Endothelial cell of umbilical vein (primary cell): ENCODE results near the gene FAM133A. TPM values are rescaled to one million over a fixed set of nuclear protein-coding genes. Genes with fewer than 3 reads are reported as not detected.

Source experiments
- BruUV-seq: library from RNA; stranded (reverse); fragments of 400-500 nt; replicated peaks from 2 replicates; lab custom pipeline; 2021; lab: Mats Ljungman, UMichigan
- CTCF ChIA-PET: fragments of 300-600, 350-600 bp; sonication (Branson Sonifier 250); formaldehyde crosslinking; loops from one replicate; lab custom pipeline; 2021; ENCODE audit warnings: antibody characterized with exemption, inconsistent platforms; lab: Charles Lee
- POLR2A ChIA-PET: fragments of 300-600, 350-600 bp; sonication (Branson Sonifier 250); formaldehyde crosslinking; loops from one replicate; lab custom pipeline; 2021; ENCODE audit warnings: antibody characterized with exemption, inconsistent platforms; lab: Charles Lee
- DNase-seq: peaks from one replicate; pipeline ENCODE4 v3.0.0-alpha.2; 2011; ENCODE audit warnings: low read depth, low spot score
- FAIRE-seq: peaks from 2 replicates; lab custom pipeline; 2011; peaks lifted over from hg19 to GRCh38; lab: Jason Lieb, UNC
- H2AFZ ChIP-seq: 2 replicates; pipeline ENCODE4 v1.6.0; 2012; ENCODE audit warnings: low read depth, low read length, control low read depth, inconsistent platforms
- H3K27ac ChIP-seq: 2 replicates; pipeline ENCODE4 v1.5.1; 2011; ENCODE audit warnings: low read depth, mild to moderate bottlenecking, control low read depth, low read length, moderate library complexity; ENCODE audit not compliant: insufficient read depth
- H3K27me3 ChIP-seq, 2 experiments: 2 replicates each; pipeline versions ENCODE4 v1.6.0 to v1.6.1; 2011; ENCODE audit warnings: low read length in 2 of 2, mixed read lengths in 1 of 2; ENCODE audit not compliant: control insufficient read depth in 2 of 2, insufficient read depth in 2 of 2
- H3K36me3 ChIP-seq, 2 experiments: 2 replicates in 1 of 2; 3 replicates in 1 of 2; pipeline ENCODE4 v1.5.1; 2011; ENCODE audit warnings: low read length in 2 of 2, mild to moderate bottlenecking in 1 of 2, moderate library complexity in 1 of 2; ENCODE audit not compliant: control insufficient read depth in 2 of 2, insufficient read depth in 2 of 2; ENCODE audit errors: extremely low read depth in 1 of 2
- H3K4me1 ChIP-seq: 3 replicates; pipeline ENCODE4 v1.5.1; 2011; ENCODE audit warnings: mild to moderate bottlenecking, low read length; ENCODE audit not compliant: control insufficient read depth, insufficient read depth; ENCODE audit errors: extremely low read depth
- H3K4me2 ChIP-seq: 2 replicates; pipeline ENCODE4 v1.6.1; 2011; ENCODE audit warnings: low read length, control low read depth, mixed read lengths; ENCODE audit not compliant: insufficient read depth
- H3K4me3 ChIP-seq, 3 experiments: fragments of 200-600 bp in 1 of 3; sonication (generic), shearing (Covaris generic) in 1 of 3; replicated peaks in 1 of 3; 2 replicates each; pipeline ENCODE4 v1.5.1; 2011 to 2016; ENCODE audit warnings: control low read depth in 3 of 3, low read length in 3 of 3, mild to moderate bottlenecking in 2 of 3, inconsistent platforms in 1 of 3, low read depth in 1 of 3, moderate library complexity in 1 of 3; ENCODE audit not compliant: insufficient read depth in 1 of 3
- H3K79me2 ChIP-seq: 2 replicates; pipeline ENCODE4 v1.6.0; 2012; ENCODE audit warnings: low read length, inconsistent platforms; ENCODE audit not compliant: control insufficient read depth, insufficient read depth
- H3K9ac ChIP-seq: replicated peaks from 2 replicates; pipeline ENCODE3; 2011; ENCODE audit warnings: low read length, control low read depth; ENCODE audit not compliant: insufficient read depth; ENCODE audit errors: extremely low read depth
- H3K9me1 ChIP-seq: replicated peaks from 3 replicates; pipeline ENCODE4 v1.6.0; 2011; ENCODE audit warnings: mild to moderate bottlenecking, low read length; ENCODE audit not compliant: control insufficient read depth, insufficient read depth; ENCODE audit errors: extremely low read depth
- H3K9me3 ChIP-seq: replicated peaks from 2 replicates; pipeline ENCODE4 v1.5.1; 2012; ENCODE audit warnings: low read length, inconsistent platforms; ENCODE audit not compliant: control insufficient read depth, insufficient read depth
- H4K20me1 ChIP-seq: replicated peaks from 2 replicates; pipeline ENCODE3; 2011; ENCODE audit warnings: mild to moderate bottlenecking, low read length; ENCODE audit not compliant: control insufficient read depth, insufficient read depth; ENCODE audit errors: extremely low read depth
- CTCF ChIP-seq, 2 donors: IDR thresholded peaks; 1 replicate in 1 of 2; 2 replicates in 1 of 2; pipeline ENCODE4 v1.5.1; 2011; ENCODE audit warnings: low read length in 2 of 2, mild to moderate bottlenecking in 2 of 2, moderate library complexity in 2 of 2, control low read depth in 1 of 2, inconsistent platforms in 1 of 2, low read depth in 1 of 2; ENCODE audit not compliant: insufficient read depth in 1 of 2; ENCODE audit errors: extremely low read depth in 1 of 2
- EZH2 ChIP-seq: IDR thresholded peaks from 2 replicates; pipeline ENCODE4 v1.6.1; 2012; ENCODE audit warnings: borderline replicate concordance, low read depth, mild to moderate bottlenecking, moderate library complexity, low read length, inconsistent platforms; ENCODE audit not compliant: severe bottlenecking
- FOS ChIP-seq: IDR thresholded peaks from 2 replicates; pipeline ENCODE4 v1.6.1; 2011; ENCODE audit warnings: mild to moderate bottlenecking, low read length, moderate library complexity, borderline replicate concordance; ENCODE audit not compliant: insufficient read depth
- GATA2 ChIP-seq: IDR thresholded peaks from 2 replicates; pipeline ENCODE4 v1.7.0; 2011; ENCODE audit warnings: low read depth, mild to moderate bottlenecking, moderate library complexity, mixed read lengths, low read length; ENCODE audit not compliant: insufficient read length, insufficient read depth
- JUN ChIP-seq: IDR thresholded peaks from 2 replicates; pipeline ENCODE4 v1.6.1; 2011; ENCODE audit warnings: borderline replicate concordance, low read depth; ENCODE audit not compliant: insufficient read length, insufficient read depth
- MAX ChIP-seq: IDR thresholded peaks from 2 replicates; pipeline ENCODE4 v1.6.1; 2011; ENCODE audit not compliant: insufficient read depth, insufficient read length
- MYC ChIP-seq: IDR thresholded peaks from one replicate; pipeline ENCODE4 v1.6.1; 2011; ENCODE audit warnings: mild to moderate bottlenecking, low read depth, low read length
- POLR2A ChIP-seq: IDR thresholded peaks from 2 replicates; pipeline ENCODE4 v1.6.1; 2012; ENCODE audit warnings: low read depth, mild to moderate bottlenecking, control low read depth, low read length
- POLR2AphosphoS5 ChIP-seq: IDR thresholded peaks from 2 replicates; pipeline ENCODE4 v1.6.1; 2012; ENCODE audit warnings: low read depth, mild to moderate bottlenecking, control low read depth, low read length, moderate library complexity; ENCODE audit not compliant: insufficient read depth
- dilution Hi-C: fragments of 300-500 bp; cut with MboI; formaldehyde crosslinking; loops from one replicate; pipeline ENCODE4 v1.15.0; 2019; ENCODE audit warnings: low sequenced_read_pairs; ENCODE audit not compliant: extremely low pct_ligation_motif_present
- intact Hi-C: fragments of 100-400 bp; cut with micrococcal nuclease; formaldehyde crosslinking; loops from one replicate; pipeline ENCODE4 v1.10.0; 2022
- polyA plus RNA-seq, 4 experiments: library from polyadenylated mRNA; depleted of rRNA in 3 of 4; stranded (reverse) in 3 of 4; unstranded in 1 of 4; fragments of >200 nt; gene quantifications; 2 replicates each; pipeline versions ENCODE4 v1.2.1 to v1.2.3, GENCODE V29; 2011 to 2012; ENCODE audit warnings: missing spikeins in 1 of 4
- total RNA-seq: library from RNA; stranded (reverse); gene quantifications from 2 replicates; pipeline ENCODE4 v1.2.3, GENCODE V29; 2021

FAM133A gene
- total and polyA plus RNA-seq, 2 donors (not counting 3 experiments of a cell fraction or from before 2014, with no cell fraction given), result not detected

GRCh38 chrX:93660575-93660974 is 13.4 kb upstream of the FAM133A start:
- H3K4me2 ChIP-seq, result no peak overlapping the region
- H2AFZ ChIP-seq, result no peak overlapping the region
- BruUV-seq, result no TSS peak
- ChIA-PET POLR2A (no interaction called here), CTCF (no interaction called here)
- FAIRE-seq (no peak), DNase-seq (no peak)
- H3K27ac ChIP-seq, result no peak overlapping the region
- no peaks in the 10 kb centered on the region for H4K20me1 ChIP-seq
- dilution Hi-C loops (no loop called here), intact Hi-C loops (no loop called here)
- no peak overlapping the region for H3K4me3 ChIP-seq
- no peaks in the 10 kb centered on the region for H3K79me2 ChIP-seq
- H3K27me3 ChIP-seq, result no peaks in the 10 kb centered on the region
- no peak overlapping the region for H3K9ac ChIP-seq
- H3K4me1 ChIP-seq, result no peaks in the 10 kb centered on the region
- TF ChIP-seq GATA2 (no peak), JUN (no peak), POLR2AphosphoS5 (no peak)
- no peaks in the 10 kb centered on the region for H3K36me3 ChIP-seq
- no peaks in the 10 kb centered on the region for H3K9me1 ChIP-seq
- no peaks in the 10 kb centered on the region for H3K9me3 ChIP-seq

GRCh38 chrX:93673056-93673868 is 744 bp upstream of the FAM133A start, which contains the start of gene NAP1L3:
Gene NAP1L3, minus strand, starts transcription at chrX:93673578. Its CDS starts 274 bp downstream, at chrX:93673304.
- dilution Hi-C loops (no loop called here), intact Hi-C loops (no loop called here)
- Histone ChIP-seq H3K4me2 (peak within 1 kb of the TSS; percentile 17), H3K9me3 (no peaks in the 10 kb centered on the region), H3K4me1 (no peaks in the 10 kb centered on the region), H3K4me3 (peak within 1 kb of the TSS in 2 of 3 experiments; percentile 18 to 23), H3K9me1 (no peaks in the 10 kb centered on the region), H3K36me3 (no peaks in the 10 kb centered on the region), H2AFZ (no peak within 1 kb of the TSS), H3K27ac (no peak within 1 kb of the TSS), H4K20me1 (no peaks in the 10 kb centered on the region), H3K9ac (no peak within 1 kb of the TSS), H3K27me3 (no peaks in the 10 kb centered on the region), H3K79me2 (no peaks in the 10 kb centered on the region)
- TF ChIP-seq GATA2 (no peak), POLR2AphosphoS5 (no peak), CTCF (IDR thresholded peaks at IDR 0.05; ENCODE audit: extremely low read depth in 1 of 2, insufficient read depth in 1 of 2, low read depth in 1 of 2, low read length in 2 of 2) (no peak), FOS (no peak), MYC (no peak), JUN (no peak), EZH2 (no peak), MAX (no peak), POLR2A (no peak)
- peak; percentile 2 for DNase-seq
- FAIRE-seq, result no peak
- POLR2A ChIA-PET, result no interaction called here
- no TSS peak for BruUV-seq
- CTCF ChIA-PET, result no interaction called here
